HG02571 (cell line): ENCODE results near the gene LLCFC1.
"Not testable (repeated sequence)": the region's sequence is repeated elsewhere in the genome, so short reads cannot be mapped to it uniquely, and the experiment has no call there.

ENCODE experiments used
- ATAC-seq: cut with Tn5 transposase; IDR thresholded peaks from one replicate; pipeline ENCODE4 v1.9.1; 2021; ENCODE audit warnings: mild to moderate bottlenecking, moderate library complexity; ENCODE audit not compliant: unreplicated experiment

LLCFC1 gene

GRCh38 chr7:142978402-142978801 lies 39.1 kb downstream of the LLCFC1 start:
- not testable (repeated sequence) for ATAC-seq

GRCh38 chr7:142983825-142984224 lies 44.5 kb downstream of the LLCFC1 start:
- ATAC-seq: no peak

- no peak for ATAC-seq
These were observed 45.0 kb downstream of the LLCFC1 start for GRCh38 chr7:142984297-142984696.
